ENCODE data around the gene PKP1. TPM values are rescaled to one million over a fixed set of nuclear protein-coding genes. Genes with fewer than 3 reads are reported as not detected.

PKP1 gene
- total and polyA plus RNA-seq, 2 of the 4 experiments (the other 2 are of a cell fraction): 0.18 to 0.36 TPM

DNA sequence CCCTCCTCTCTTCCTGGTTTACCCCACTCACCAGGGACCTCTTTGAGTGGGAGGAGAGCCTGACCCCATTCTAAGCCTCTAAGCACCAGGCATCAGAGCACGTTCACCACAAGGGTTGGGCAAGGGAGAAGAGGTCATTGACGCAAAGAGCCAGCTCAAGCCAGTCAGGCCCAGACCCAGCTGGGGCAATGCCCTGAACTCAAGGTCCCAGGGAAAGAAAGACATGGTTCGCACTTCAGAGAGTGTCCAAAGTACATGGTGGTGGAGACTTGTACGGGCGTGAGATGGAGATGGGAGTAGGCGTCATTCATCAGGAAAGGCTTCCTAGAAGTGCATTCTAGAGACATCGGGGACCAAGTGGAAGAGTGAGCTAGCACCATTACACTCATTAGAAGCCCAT is 7.2 kb downstream of the PKP1 start:
- Histone ChIP-seq H3K36me3 (ENCODE audit: control insufficient read depth, insufficient read depth, low read length) (no peaks in the 10 kb centered on the region), H4K8ac (ENCODE audit: low read depth in 2 of 2, low read length in 2 of 2) (no peak overlapping the region), H3K18ac (ENCODE audit: low read depth, low read length) (no peak overlapping the region), H3K9me1 (ENCODE audit: insufficient read depth, low read length) (no peaks in the 10 kb centered on the region), H3K79me1 (ENCODE audit: low read depth in 1 of 2, low read length in 2 of 2) (no peaks in the 10 kb centered on the region), H3K27ac (ENCODE audit: insufficient read depth, low read length) (no peak overlapping the region), H3K9ac (ENCODE audit: low read depth, low read length) (no peak overlapping the region), H3K4me3 (ENCODE audit: insufficient read depth, low read depth, low read length) (no peak overlapping the region), H3K27me3 (ENCODE audit: control insufficient read depth, insufficient read depth, low read length) (peaks cover 83% of the 10 kb centered on the region), H2BK15ac (ENCODE audit: low read depth, low read length) (no peak overlapping the region), H4K91ac (ENCODE audit: insufficient read depth, low read depth, low read length) (no peak overlapping the region), H3K4me1 (ENCODE audit: control insufficient read depth, insufficient read depth, low read length) (no peaks in the 10 kb centered on the region), H3K23ac (ENCODE audit: low read depth, low read length) (no peak overlapping the region), H3K14ac (replicated peaks; ENCODE audit: low read depth, low read length) (no peak overlapping the region), H2AFZ (replicated peaks; ENCODE audit: low read length, poor library complexity) (no peak overlapping the region), H4K20me1 (ENCODE audit: insufficient read depth, low read length) (no peaks in the 10 kb centered on the region), H2BK20ac (ENCODE audit: low read depth, low read length) (no peak overlapping the region), H4K5ac (ENCODE audit: low read depth, low read length) (no peak overlapping the region), H3K56ac (ENCODE audit: extremely low read depth, insufficient read depth, low read length) (no peak overlapping the region), H3K9me3 (ENCODE audit: control insufficient read depth, insufficient read depth, low read length) (no peaks in the 10 kb centered on the region), H3K4me2 (ENCODE audit: low read depth, low read length) (no peak overlapping the region), H2AK9ac (replicated peaks; ENCODE audit: low read depth, low read length, poor library complexity) (no peak overlapping the region), H3K4ac (ENCODE audit: low read depth, low read length) (no peak overlapping the region), H2AK5ac (ENCODE audit: low read depth, low read length) (no peak overlapping the region), H2BK120ac (ENCODE audit: low read depth, low read length) (no peak overlapping the region), H2BK5ac (ENCODE audit: low read depth, low read length, poor library complexity, severe bottlenecking) (no peak overlapping the region)
- POLR2A ChIA-PET (ENCODE audit: unreplicated experiment): no interaction called here
- WGBS, 2 experiments (ENCODE audit: extremely low coverage in 2 of 2, insufficient read length in 1 of 2): 87% methylated on average over 3 of the region's 7 CpGs; no CpG with 5 or more reads in 1 of the 2 experiments
- TF ChIP-seq MAFK (IDR thresholded peaks at IDR 0.05; ENCODE audit: low read depth, low read length): no peak
- no peak for TF ChIP-seq CEBPB (IDR thresholded peaks at IDR 0.05; ENCODE audit: low read depth, low read length)
- no peak for TF ChIP-seq RCOR1 (IDR thresholded peaks at IDR 0.05; ENCODE audit: insufficient replicate concordance, low read length)
- TF ChIP-seq, protein P1, sequence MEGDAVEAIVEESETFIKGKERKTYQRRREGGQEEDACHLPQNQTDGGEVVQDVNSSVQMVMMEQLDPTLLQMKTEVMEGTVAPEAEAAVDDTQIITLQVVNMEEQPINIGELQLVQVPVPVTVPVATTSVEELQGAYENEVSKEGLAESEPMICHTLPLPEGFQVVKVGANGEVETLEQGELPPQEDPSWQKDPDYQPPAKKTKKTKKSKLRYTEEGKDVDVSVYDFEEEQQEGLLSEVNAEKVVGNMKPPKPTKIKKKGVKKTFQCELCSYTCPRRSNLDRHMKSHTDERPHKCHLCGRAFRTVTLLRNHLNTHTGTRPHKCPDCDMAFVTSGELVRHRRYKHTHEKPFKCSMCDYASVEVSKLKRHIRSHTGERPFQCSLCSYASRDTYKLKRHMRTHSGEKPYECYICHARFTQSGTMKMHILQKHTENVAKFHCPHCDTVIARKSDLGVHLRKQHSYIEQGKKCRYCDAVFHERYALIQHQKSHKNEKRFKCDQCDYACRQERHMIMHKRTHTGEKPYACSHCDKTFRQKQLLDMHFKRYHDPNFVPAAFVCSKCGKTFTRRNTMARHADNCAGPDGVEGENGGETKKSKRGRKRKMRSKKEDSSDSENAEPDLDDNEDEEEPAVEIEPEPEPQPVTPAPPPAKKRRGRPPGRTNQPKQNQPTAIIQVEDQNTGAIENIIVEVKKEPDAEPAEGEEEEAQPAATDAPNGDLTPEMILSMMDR (conservative IDR thresholded peaks at IDR 0.05; ENCODE audit: low read depth, low read length): no peak
- TF ChIP-seq MXI1 (IDR thresholded peaks at IDR 0.05; ENCODE audit: borderline replicate concordance, low read depth, low read length): no peak
- TF ChIP-seq, protein P2, sequence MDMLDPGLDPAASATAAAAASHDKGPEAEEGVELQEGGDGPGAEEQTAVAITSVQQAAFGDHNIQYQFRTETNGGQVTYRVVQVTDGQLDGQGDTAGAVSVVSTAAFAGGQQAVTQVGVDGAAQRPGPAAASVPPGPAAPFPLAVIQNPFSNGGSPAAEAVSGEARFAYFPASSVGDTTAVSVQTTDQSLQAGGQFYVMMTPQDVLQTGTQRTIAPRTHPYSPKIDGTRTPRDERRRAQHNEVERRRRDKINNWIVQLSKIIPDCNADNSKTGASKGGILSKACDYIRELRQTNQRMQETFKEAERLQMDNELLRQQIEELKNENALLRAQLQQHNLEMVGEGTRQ (IDR thresholded peaks at IDR 0.05; ENCODE audit: low read depth, low read length): no peak
- no peak for TF ChIP-seq FOS (IDR thresholded peaks at IDR 0.05; ENCODE audit: low read depth, low read length)
- TF ChIP-seq NFE2L2 (IDR thresholded peaks at IDR 0.05; ENCODE audit: low read depth, low read length): no peak
- intact Hi-C loops (cut with micrococcal nuclease) (no loop called here), in situ Hi-C loops (cut with MboI; ENCODE audit: low sequenced_read_pairs) (no loop called here), dilution Hi-C loops (cut with HindIII; ENCODE audit: low sequenced_read_pairs, unreplicated experiment) (no loop called here)
- CTCF ChIA-PET: no interaction called here
- no peak for DNase-seq
- ATAC-seq (ENCODE audit: low read depth): no peak
- no TSS peak for BruUV-seq (replicated peaks)

Data from IMR-90 (cell line).